Activated CD4-positive, CD25-positive, alpha-beta regulatory T cell (primary cell): ENCODE measurements around the gene ZC3HAV1.
"Not testable (repeated sequence)": the region's sequence is repeated elsewhere in the genome, so short reads cannot be mapped to it uniquely, and the experiment has no call there.

ENCODE experiments used
- DNase-seq, 4 experiments: peaks; one replicate each; lab custom pipeline; 2025; lab: John Stamatoyannopoulos, UW

ZC3HAV1 gene

GRCh38 chr7:139051655-139052054 lies 57.9 kb downstream of the ZC3HAV1 start:
- no peak for DNase-seq

- no peak for DNase-seq
Measured at GRCh38 chr7:139049936-139050335, 59.6 kb downstream of the ZC3HAV1 start.

DNA sequence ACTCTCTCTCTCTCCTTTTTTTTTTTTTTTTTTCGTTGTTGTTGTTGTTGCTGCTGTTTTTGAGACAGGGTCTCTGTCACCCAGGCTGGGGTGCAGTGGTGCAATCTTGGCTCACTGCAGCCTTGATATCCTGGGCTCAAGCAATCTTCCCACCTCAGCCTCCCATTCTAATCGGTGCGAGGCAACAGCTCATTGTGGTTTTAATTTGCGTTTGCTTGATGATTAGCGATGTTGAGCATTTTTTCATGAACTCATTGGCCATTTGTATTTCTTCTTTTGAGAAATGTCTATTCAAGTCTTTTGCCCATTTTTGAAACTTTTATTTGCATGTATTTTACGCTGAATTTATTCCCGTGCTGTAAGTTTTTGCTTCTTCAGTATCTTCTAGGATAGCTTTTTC lies 60.4 kb downstream of the ZC3HAV1 start:
- DNase-seq, result no peak

- no peak for DNase-seq
Measured at GRCh38 chr7:139047970-139048369, 61.5 kb downstream of the ZC3HAV1 start.

DNA sequence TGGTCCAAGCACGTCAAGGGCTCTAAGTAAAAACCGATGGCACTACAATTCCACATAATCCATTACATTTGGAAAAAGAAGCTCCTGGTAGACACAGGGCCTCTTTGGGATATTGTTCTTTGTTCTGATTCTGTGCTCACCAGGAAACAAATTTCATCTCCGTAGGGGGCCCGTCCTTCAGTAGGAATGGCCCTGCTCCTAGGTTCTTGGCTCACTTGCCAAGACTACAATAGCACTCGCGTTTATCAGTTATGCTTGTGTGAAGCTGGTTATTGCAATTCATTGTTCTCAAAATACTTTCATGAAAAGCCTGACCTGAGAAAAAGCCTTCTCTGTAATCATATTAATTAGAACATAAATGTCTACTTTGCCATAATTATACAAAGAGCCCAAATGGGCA lies 63.4 kb downstream of the ZC3HAV1 start:
- no peak for DNase-seq

DNA sequence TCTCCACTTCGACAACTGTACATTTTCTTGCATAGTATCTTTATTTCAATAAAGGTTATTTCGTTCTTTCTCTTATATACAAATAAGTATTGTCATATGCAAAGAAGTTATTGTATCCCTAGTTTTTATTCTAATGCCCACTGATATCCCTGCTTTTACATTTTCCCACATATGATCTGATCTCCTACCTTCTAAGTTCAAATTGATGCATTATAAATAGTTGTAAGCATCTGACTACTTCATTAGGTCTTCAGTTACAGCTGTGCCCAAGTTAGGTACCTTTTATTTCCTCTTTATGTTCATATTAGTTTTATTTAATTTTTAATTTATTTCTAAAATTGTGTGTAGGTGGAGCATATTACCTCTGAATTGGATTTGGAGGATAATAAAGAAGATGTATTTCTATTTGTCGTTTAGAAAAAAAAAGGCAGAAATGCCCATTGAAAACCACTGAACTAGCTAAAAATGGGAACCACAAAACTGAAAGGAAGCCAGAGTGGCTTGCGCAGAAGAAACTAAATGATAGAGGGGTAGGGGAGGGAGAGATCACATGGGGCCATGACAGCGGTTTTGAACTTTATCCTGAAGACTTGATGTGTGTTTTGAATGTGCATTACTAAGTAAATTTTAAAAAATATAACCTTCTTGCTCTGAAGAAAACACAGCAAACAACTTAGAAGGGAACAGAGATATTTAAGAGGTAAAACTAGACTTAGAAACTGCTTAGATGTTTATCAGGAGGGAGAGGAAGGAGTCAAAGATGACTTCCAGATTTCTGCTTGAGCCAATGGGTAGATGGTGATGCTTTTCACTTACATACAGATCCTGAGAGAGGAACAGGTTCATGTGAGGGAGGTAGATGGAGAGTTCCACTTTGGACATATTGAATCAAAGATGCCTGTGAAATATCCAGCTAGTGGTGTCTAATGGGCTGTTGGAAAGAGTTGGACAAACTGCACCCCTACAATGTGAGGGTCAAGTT lies 64.4 kb downstream of the ZC3HAV1 start:
- no peak for DNase-seq

- DNase-seq, result peak; percentile 26 to 51 (median 28)
Measured at GRCh38 chr7:139043823-139044812, 65.4 kb downstream of the ZC3HAV1 start.

GRCh38 chr7:139041378-139042085 lies 68.0 kb downstream of the ZC3HAV1 start:
- DNase-seq, result no peak

DNA sequence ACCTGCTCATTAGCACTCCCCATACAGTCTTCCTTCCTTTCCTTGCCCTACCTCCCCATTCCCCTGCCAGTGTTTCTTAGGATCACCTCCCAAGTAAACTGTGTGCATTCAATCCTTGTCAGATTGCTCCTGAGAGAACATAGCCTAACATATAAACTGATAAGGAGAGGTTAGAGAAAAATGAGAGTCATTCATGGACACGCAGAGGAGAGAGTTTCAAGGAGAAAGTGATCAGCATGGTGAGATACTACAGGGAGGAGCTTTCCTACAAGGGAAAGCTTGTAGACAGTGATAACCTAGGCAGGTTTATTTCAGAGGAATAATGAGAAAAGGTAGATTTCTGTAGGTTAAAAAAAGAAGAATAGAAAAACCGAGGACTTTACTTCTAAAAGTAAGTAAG lies 70.8 kb downstream of the ZC3HAV1 start:
- no peak for DNase-seq

- DNase-seq, result no peak
Measured at GRCh38 chr7:139036901-139037300, 72.6 kb downstream of the ZC3HAV1 start.

GRCh38 chr7:139035586-139036353 lies 73.8 kb downstream of the ZC3HAV1 start, which contains the start of gene ZC3HAV1L:
TSS of gene ZC3HAV1L (minus strand) at chr7:139036042. CDS start at chr7:139036017, 25 bp downstream.
- peak in 2 of 4 experiments; percentile 5 to 9 for DNase-seq

DNA sequence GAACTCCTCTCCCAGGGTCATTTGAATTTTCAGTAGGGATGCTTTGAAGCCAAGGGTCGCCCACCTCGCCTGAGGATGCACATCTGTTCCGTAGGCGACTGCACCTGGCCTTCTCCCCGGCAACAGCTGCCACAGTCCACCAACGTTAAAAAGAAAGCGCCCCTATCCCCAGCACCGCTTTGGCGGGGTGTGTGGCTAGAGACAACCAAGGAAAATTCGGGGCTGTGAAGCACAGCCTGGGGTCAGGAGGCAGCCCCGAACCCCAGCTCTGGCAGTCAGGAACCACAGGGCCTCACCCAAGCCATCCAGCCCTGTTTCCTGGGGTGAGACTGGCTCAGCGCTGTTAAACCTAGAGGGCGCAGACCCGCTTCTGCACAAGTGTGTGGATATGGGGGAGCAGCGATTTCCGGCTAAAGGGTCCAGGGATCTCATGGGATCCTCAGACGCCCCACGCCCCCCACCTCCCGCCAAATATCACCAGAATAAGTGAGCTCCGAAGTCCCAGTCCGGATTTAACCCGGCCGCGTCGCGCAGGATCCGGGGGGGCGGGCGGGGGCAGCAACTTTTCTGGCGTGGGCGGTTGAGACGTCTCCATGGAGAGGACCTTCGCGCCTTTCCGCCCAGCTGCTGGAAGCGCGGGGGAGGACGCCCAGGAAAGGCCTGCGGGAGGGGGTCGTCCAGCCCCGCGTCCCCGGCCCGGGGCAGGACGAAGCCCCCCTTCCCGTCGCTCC lies 74.5 kb downstream of the ZC3HAV1 start:
- peak in 2 of 4 experiments; percentile 17 for DNase-seq

GRCh38 chr7:139034336-139034735 lies 75.2 kb downstream of the ZC3HAV1 start:
- DNase-seq, result no peak

GRCh38 chr7:139033346-139034114 lies 76.0 kb downstream of the ZC3HAV1 start:
- DNase-seq, result no peak

GRCh38 chr7:139032473-139032872 lies 77.0 kb downstream of the ZC3HAV1 start:
- DNase-seq, result no peak

DNA sequence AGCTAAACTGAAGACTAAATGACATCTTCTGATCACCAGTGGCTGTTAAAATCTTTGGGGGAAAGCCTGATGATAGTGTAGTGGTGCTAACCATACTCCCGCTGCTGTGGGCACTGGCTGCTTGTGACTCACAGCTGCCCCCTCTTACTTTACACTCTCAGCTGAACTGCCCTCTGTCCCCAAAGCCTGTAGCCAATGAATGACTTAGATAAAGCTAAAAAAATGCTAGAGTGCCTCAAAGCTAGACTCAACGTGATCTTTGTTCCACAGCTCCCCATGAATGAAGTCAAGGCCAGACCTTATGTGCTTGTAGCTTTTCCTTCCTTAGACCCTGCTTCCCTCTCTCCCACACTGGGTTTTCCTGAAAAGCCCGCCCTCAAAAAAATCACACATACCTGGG lies 80.2 kb downstream of the ZC3HAV1 start:
- no peak for DNase-seq

- DNase-seq, result no peak
Measured at GRCh38 chr7:139026551-139026950, 83.0 kb downstream of the ZC3HAV1 start.

- not testable (repeated sequence) for DNase-seq
Measured at GRCh38 chr7:139025861-139026260, 83.7 kb downstream of the ZC3HAV1 start.

DNA sequence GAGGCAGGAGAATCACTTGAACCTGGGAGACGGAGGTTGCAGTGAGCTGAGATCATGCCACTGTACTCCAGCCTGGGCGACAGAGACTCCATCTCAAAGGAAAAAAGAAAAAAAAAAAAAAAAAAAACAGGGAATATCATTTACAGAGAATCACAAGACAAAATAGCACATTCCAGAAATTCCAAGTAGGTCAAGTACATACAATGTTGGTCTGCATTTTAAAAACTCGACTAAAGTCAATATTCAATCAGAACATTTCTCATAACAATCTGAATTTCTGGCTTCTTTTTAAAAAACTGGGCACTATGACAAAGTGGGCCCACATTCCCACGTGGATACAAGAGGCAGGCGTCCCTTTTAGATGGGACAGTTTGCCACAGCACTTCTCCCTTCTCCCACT lies 86.4 kb downstream of the ZC3HAV1 start:
- DNase-seq, result no peak
